ENCODE data around the gene ZNF222. TPM values are rescaled to one million over a fixed set of nuclear protein-coding genes. Genes with fewer than 3 reads are reported as not detected.

ZNF222 gene
- total RNA-seq: 7.6 and 8.1 TPM in 2 replicates
- long read RNA-seq, transcript ZNF222-202 (4 exons, 1,595 nt): major isoform, 24 of 29 reads
- long read RNA-seq, partial matches to known transcripts: 0 of 29 reads
- long read RNA-seq, other reads (novel, unspliced or antisense): 5 of 29 reads

DNA sequence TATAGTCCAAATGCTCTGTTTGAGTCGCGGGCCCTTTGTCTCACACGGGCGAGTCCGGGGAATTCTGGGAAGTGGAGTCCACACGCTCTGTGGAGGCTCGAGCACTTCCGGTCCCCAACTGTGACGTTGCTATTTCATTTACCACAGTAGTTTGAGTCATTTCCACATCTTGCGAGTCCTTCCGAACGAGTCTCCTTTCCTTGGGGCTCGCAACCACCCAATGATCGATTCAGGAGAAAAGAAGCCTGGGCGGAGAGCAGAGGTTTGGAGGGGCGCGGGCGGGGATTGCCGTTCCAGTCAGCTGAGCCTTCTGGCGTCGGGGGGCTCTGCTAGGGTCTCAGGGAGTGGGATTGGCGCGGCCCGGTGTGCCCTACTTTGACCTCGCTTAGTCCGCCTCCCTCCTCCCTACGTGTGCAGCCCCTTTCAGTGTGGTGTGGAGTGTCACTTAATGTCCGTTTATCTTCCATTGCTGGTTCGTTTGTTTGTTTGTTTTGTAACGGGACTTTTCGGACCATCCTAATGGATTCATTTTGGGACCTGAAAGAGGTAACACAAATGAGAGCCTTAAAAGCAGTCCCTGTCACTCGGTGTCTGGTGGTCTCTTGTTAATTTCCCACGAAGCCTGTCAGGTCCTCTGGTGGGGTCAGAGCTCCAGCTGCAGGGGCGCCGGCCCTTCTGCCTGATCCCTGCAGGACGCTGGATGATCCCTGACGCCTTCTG is at the start of gene ZNF222:
TSS of gene ZNF222 (plus strand) at position 163 of the 720 bp plus-strand sequence. CDS start at position 221, 58 bp downstream.
- Mint-ChIP-seq H3K36me3 (ENCODE audit: low read depth) (peaks cover 50% of the 10 kb centered on the region), H3K4me3 (peak within 1 kb of the TSS; percentile 94), H3K27me3 (ENCODE audit: low read depth) (peaks cover 27% of the 10 kb centered on the region), H3K9me3 (peaks cover 21% of the 10 kb centered on the region), H3K27ac (ENCODE audit: unreplicated experiment) (peak within 1 kb of the TSS; percentile 91), H3K4me1 (peaks cover 23% of the 10 kb centered on the region)
- peak; percentile 55 for DNase-seq (ENCODE audit: low read depth, low spot score)
- no peak for TF ChIP-seq CTCF (conservative IDR thresholded peaks at IDR 0.05)

- Mint-ChIP-seq H3K27me3 (ENCODE audit: low read depth) (no peaks in the 10 kb centered on the region), H3K4me1 (no peaks in the 10 kb centered on the region), H3K9me3 (peaks cover 39% of the 10 kb centered on the region), H3K4me3 (no peak overlapping the region), H3K27ac (ENCODE audit: unreplicated experiment) (no peak overlapping the region), H3K36me3 (ENCODE audit: low read depth) (peaks cover 64% of the 10 kb centered on the region)
- no peak for TF ChIP-seq CTCF (conservative IDR thresholded peaks at IDR 0.05)
- DNase-seq (ENCODE audit: low read depth, low spot score): no peak
These were observed 48.4 kb upstream of the ZNF222 start for GRCh38 chr19:43976732-43977131.

DNA sequence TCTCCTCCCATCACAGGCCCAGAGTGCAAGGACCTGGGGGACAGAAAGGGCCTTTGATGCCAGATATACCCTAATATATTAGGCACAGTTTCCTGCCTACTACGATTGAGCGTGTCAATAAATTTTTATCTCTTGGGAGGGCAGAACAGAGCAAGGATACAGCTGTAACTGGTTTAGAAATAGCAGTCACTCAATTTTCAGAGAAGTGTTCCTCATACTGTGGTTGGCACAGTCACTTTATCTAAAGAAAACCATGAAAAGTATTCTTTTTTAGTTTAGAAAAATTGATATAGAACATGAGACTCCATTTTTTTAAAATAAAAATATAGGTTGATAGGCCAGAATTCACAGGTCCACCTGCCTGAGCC is 41.7 kb upstream of the ZNF222 start:
- peak overlapping the region; percentile 83 for H3K4me3 Mint-ChIP-seq
- no peak overlapping the region for H3K27ac Mint-ChIP-seq (ENCODE audit: unreplicated experiment)
- H3K4me1 Mint-ChIP-seq: peaks cover 12% of the 10 kb centered on the region
- H3K9me3 Mint-ChIP-seq: peaks cover 13% of the 10 kb centered on the region
- no peak for TF ChIP-seq CTCF (conservative IDR thresholded peaks at IDR 0.05)
- no peak for DNase-seq (ENCODE audit: low read depth, low spot score)
- H3K27me3 Mint-ChIP-seq (ENCODE audit: low read depth): no peaks in the 10 kb centered on the region
- peaks cover 25% of the 10 kb centered on the region for H3K36me3 Mint-ChIP-seq (ENCODE audit: low read depth)

GRCh38 chr19:43983912-43984686 is 41.1 kb upstream of the ZNF222 start, which contains the start of gene ZNF155:
TSS of gene ZNF155 (plus strand) at chr19:43984188. CDS start at chr19:43988544, 4,356 bp downstream.
- Mint-ChIP-seq H3K9me3 (peaks cover 16% of the 10 kb centered on the region), H3K4me1 (peaks cover 12% of the 10 kb centered on the region), H3K27me3 (ENCODE audit: low read depth) (no peaks in the 10 kb centered on the region), H3K27ac (ENCODE audit: unreplicated experiment) (peak within 1 kb of the TSS; percentile 96), H3K4me3 (peak within 1 kb of the TSS; percentile 100), H3K36me3 (ENCODE audit: low read depth) (peaks cover 24% of the 10 kb centered on the region)
- DNase-seq (ENCODE audit: low read depth, low spot score): peak; percentile 72
- TF ChIP-seq CTCF (conservative IDR thresholded peaks at IDR 0.05): no peak

- DNase-seq (ENCODE audit: low read depth, low spot score): no peak
- no peak for TF ChIP-seq CTCF (conservative IDR thresholded peaks at IDR 0.05)
- H3K27ac Mint-ChIP-seq (ENCODE audit: unreplicated experiment): peak overlapping the region; percentile 91
- peak overlapping the region; percentile 100 for H3K4me3 Mint-ChIP-seq
- H3K4me1 Mint-ChIP-seq: peaks cover 12% of the 10 kb centered on the region
- no peaks in the 10 kb centered on the region for H3K27me3 Mint-ChIP-seq (ENCODE audit: low read depth)
- H3K36me3 Mint-ChIP-seq (ENCODE audit: low read depth): peaks cover 27% of the 10 kb centered on the region
- H3K9me3 Mint-ChIP-seq: peaks cover 15% of the 10 kb centered on the region
These were observed 40.5 kb upstream of the ZNF222 start for GRCh38 chr19:43984687-43985000.
